ENCODE results near the gene SLC6A6. TPM values are rescaled to one million over a fixed set of nuclear protein-coding genes. Genes with fewer than 3 reads are reported as not detected.

The SLC6A6 gene
- polyA plus RNA-seq, 3 donors = 17.3 to 26.9 (median 18.8) TPM

DNA sequence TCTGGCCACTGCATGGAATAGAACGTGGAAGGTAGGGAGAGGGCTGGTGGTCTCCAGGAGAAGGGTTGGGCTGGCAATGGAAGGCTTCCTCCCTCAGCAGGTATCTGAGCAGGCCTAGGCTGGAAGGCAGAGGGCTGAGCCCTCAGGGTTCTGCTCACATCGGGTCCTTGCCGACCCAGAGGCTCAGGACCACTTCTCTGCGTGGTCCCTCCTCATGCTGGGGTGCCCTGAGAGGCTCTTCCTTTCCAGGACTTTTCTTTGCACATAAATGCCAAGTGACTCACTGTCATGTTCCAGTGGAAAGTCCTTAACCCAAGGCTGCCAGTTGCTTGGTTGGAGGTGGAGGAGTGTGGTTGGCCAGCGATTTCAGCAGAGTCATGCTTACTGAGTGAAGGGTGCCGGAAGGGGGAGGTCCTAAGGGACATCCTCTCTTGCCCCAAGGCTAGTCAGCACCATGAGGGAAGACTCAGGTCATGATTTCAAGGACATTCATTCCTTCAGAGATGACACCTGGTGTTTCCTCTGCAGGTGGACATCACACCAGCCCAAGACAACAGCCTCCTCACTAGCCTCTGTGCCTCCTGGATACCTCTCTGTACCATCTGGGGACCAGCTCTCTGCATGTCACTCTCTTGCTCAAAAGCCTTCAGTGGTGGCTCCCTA, 8.2 kb downstream of the SLC6A6 start:
- no peak for DNase-seq (ENCODE audit: extremely low read depth in 1 of 11, low read depth in 9 of 11, low spot score in 4 of 11)

- no peak for DNase-seq (ENCODE audit: extremely low read depth in 1 of 11, low read depth in 9 of 11, low spot score in 4 of 11)
These were observed 8.7 kb downstream of the SLC6A6 start for GRCh38 chr3:14411166-14411526.

DNA sequence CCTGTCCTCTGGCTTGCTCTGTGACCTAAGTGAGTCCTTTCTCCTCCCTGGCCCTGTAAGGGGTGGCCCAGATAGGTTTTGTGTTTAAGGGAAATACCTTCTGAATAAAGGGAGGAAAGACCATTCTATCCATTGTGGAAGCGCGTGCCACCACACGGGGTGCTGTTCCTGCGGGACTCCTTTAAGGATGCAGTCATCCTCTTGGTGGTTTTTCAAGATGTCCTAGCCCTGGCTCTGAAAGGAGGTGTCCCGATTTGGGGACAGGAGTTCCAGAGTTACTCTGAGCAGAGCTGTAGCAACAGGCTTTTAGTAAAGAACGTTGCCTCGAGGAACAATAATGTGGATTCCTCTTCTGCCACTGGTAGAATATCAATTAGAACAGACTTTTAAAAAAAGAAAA, 9.6 kb downstream of the SLC6A6 start:
- no peak for DNase-seq (ENCODE audit: extremely low read depth in 1 of 11, low read depth in 9 of 11, low spot score in 4 of 11)

DNA sequence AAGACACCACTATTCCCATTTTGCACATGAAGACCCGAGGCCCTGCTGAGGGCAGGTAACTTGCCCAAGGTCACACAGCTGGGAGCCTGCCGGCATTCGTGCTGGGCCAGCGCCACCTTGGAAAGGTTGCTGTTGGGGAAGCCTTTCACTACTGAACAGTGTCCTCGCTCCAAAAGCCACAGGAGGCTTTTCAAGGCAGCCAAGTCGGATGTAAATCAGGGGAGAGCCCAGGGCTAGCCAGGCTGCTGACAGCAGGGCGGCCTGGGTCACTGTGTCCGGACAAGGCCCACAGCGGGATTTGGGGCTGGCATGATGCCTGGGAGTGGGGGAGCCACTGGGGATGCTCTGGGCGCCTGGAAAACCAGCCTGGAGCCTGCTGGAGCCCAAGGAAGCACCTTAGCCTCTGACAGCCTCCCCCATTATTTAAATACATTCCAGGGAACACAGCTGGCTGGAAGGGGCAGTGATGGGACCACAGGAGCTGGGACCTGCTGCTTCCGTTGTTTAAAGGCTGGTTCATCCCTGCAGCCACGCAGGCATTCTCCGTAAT, 10.5 kb downstream of the SLC6A6 start:
- no peak for DNase-seq (ENCODE audit: extremely low read depth in 1 of 11, low read depth in 9 of 11, low spot score in 4 of 11)

GRCh38 chr3:14413381-14414071, 11.1 kb downstream of the SLC6A6 start:
- no peak for DNase-seq (ENCODE audit: extremely low read depth in 1 of 11, low read depth in 9 of 11, low spot score in 4 of 11)

DNA sequence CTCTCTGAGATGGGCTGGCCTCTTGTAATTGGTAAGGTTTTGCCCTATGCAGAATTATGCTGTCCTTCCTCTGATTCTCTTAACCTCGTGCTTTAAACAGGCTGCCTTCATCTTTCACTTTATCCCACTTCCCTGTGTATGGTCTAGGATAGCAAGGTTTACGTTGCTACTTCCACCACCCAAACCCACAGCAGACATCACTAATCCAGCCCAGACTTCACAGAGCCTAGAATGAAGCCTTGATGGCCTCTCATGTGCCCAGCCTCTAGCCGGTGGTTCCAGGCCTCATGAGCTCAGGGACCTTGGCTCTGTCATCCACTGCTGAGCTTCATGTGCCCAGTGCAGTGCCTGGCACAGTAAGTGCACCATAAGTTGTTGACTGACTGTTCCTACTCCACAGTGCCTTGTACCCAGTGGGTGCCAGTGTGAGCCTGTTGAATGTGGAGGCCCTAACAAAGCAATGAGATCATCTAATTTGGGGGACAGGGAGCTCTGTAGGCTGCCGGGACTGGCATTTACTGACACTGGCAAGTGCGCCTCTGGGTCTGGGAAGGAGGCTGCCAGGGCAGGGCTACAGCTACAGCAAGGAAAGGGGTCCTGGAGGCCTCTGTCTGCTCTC, 12.5 kb downstream of the SLC6A6 start:
- no peak for DNase-seq (ENCODE audit: extremely low read depth in 1 of 11, low read depth in 9 of 11, low spot score in 4 of 11)

DNA sequence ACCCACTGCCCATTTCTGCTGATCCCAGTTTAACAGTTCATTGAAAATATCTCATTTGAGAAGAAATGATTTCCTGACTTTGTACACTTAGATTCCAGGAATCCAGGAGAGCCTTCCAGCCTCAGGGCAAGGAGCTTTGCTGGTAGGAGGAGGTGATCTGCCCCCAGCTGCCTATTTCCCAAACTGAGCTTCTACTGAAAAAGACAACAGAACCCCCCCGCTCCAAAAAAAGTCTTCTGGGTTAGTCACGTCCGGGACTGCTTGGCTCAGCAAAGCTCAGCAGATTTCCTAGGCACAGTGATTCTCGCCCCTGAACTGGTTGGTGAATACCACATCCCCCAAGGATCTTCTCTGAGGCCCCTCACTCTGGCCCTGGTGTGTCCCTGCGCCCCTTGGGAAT, 13.1 kb downstream of the SLC6A6 start:
- no peak for DNase-seq (ENCODE audit: extremely low read depth in 1 of 11, low read depth in 9 of 11, low spot score in 4 of 11)

- no peak for DNase-seq (ENCODE audit: extremely low read depth in 1 of 11, low read depth in 9 of 11, low spot score in 4 of 11)
These were observed 14.0 kb downstream of the SLC6A6 start for GRCh38 chr3:14416453-14416852.

DNA sequence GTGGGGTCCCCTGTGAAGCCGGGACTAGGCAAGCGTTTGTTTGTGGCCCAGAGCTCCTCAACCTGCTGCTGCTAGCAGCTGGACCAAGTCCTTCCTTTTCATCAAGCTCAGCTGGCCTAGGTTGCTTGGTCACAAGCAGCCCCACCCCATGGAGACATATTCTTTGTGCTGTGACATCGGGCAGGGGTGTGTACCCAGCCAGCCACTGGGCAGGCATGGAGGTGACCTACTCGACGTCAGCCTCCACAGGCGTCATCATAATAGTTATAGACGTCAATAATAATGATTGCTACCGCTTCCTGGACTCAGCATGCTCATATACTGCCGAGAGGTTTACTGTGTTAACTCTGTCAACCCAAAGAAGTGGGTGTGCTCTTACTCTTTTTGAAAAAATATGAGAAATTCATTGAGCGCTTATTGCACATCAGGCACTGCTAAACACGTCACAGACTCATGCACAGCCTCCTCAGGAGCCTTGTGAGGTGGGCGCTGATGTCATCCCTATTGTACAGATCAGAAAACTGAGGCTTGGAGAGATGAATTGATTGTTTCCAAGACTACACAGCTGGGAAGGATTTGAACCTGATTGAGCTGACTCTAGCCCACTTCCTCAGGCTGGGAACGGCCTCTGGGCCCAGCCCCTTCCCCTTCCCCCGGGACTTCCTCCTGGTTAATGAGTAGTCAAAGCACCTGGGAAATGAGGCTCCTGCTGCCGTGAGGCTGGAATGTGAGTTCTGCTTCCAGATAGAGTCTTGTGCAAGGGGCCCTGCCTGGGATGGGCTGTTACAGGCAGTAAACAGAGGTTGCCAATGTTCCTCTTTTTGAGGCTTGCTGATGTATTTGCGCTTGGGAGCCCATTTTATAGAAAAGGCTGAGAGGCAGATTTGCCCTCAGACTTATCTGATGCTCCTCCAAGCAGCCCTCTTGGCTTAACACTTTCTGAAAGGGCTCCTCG, 16.2 kb downstream of the SLC6A6 start:
- peak in 1 of 11 donors; percentile 80 for DNase-seq (ENCODE audit: extremely low read depth in 1 of 11, low read depth in 9 of 11, low spot score in 4 of 11)

DNA sequence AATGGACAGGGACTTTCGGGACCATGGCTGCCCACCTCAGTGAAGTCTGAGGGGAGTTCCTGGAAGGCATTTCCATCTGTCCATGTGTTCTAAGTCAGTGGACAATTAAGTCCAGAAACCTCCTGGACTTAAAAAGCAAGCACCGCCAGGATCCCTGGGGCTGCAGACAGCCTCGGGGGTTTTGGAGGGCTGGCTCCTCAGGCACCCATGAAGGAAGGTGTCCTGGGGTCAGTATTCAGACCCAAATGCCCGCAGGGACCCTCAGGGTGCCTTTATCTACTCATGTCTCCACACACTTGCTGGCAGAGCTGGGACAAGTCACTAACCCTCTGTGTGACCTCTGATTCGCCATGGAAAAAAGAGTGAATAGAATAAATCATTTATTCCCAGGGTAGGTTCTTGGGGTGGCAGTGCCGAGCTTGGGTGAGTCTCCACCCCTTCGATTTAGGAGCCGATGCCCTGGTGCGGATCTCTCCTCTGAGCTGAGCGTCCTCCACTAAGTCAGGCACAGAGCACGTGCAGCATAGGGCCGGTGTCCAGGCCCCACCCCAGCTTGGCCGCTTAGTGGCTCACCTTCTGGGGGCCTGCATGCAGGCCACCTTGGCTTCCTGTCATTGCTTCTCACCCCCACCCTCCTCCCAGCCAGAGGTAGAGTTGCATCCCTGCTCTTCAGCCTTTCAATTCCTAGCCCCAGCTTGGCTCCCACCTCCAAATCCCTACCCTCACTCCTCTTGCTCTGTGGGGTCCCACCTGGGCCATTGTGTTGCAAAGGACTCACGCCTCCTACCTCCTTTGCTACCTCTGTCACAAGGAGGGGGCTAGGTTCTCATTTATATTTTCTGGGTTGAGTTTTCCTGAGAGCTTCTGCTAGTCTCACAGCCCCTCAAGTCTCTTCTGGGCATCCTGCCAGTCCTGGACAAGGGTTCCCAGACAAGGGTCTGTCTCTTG, 19.9 kb downstream of the SLC6A6 start:
- no peak for DNase-seq (ENCODE audit: extremely low read depth in 1 of 11, low read depth in 9 of 11, low spot score in 4 of 11)

DNA sequence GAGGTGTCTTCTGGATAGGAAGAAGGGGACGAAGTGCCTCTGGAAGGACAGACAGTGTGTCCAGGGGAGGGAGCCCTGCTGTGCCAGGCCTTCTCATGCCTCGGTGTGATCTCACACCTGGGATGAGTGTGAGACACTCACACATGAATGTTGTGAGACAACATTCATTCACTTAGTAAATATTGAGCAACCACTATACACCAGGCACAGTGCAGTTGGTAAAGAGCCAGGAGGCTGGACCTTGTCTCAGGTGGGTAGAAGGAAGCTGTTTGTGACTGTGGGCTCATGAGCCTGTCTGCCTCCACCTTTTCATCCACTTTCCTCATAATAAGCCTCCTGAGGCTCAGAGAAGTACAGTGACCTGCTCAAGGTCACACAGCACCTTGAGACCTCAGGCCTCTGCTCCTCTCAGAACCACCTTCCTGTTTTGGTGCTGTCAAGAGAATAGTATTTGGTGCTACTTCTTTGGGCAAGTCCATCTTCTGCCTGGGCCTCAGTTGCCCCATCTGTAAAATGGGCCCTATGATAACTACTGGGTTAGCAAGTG, 20.9 kb downstream of the SLC6A6 start:
- no peak for DNase-seq (ENCODE audit: extremely low read depth in 1 of 11, low read depth in 9 of 11, low spot score in 4 of 11)

DNA sequence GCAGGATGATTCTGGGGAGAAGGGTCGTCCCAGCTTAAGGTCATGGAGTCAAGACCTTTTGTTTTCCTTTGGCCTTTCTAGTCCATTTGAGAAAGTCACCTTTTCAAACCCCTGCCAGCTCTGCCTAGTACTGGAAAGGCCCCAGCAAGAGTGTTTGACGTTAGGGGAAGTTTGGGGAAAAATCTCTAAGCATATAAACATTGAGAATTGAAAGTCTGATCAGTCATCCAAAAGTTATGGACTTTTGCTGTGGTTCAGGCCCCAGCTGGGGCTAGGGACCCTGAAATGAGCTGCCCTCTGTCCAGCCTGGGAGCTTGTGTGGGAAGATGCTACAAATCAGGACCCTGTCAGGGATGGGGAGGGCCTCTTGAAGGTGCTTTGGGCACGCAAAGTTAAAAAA, 21.6 kb downstream of the SLC6A6 start:
- no peak for DNase-seq (ENCODE audit: extremely low read depth in 1 of 11, low read depth in 9 of 11, low spot score in 4 of 11)

DNA sequence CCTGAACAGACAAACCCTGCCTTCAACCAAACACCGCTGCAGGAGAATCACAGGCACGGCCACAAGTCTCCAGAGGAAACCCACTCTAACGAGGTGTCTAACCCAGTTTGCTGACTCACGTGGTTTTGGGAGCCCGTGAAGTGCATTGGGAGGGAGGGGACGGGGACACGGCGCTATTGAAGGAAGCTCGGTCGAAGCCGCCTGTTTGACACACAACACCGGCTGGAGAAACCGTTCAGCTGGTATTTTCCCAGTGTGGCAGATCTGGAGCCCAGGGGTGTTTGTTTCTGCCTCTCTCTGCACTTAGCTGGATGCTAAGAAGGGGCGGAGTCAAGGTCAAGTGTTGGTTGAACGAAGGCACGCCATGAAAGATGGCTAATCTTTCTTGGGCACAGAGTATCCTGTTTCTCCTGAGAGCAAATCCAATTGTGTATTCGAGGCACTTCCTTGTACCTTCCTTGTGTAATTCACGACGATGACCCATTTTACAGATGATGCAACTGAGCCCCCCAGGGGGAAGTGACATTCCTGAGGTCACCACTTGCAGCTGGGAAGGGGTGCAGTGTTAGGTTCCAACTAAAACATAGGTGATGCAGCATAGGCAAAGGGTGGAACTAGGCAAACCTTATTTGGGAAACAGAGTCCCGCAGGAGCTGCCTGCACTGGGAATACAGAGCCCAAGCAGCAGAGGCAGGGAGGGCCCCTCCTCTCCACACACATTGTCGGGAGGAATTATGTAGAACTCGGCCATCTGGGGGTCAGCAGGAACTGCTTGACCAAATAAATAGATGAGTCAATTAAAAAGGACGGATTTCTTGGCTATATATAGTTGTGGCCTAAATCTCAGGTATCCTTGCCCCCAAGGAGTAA, 22.5 kb downstream of the SLC6A6 start:
- no peak for DNase-seq (ENCODE audit: extremely low read depth in 1 of 11, low read depth in 9 of 11, low spot score in 4 of 11)

DNA sequence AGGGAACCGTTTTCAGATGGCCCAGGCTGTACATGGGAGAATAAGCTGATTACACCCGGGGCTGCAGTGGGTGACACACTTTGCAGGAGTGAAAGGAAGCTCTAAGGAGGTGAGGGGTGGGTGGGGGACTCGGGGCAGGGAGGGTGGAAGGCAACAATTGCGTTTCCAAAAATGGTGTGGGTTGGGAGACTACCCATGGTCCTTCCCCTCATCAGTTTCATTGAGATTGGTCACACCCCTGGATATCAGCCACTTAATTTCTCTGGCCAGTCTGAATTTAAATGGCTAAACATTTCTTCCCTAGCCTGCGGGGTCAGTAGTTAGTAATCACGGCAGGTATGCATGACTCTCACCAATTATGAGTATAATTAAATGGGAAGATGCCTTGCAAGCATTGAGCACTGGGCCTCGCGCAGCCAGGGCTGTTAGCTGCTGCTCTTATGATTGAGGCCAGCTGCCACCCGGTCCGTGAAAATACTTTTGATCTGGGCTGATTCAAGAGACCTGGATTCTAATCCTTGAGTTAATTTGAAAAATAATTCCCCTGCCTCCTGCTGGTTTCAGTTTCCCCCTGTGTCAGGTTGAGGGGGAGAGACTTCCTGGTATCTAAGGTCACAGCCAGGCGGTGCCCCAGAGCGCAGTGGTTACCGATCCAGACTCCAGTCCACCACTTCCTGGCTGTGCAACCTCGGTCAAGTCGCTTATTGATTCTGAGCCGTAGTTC, 23.3 kb downstream of the SLC6A6 start:
- no peak for DNase-seq (ENCODE audit: extremely low read depth in 1 of 11, low read depth in 9 of 11, low spot score in 4 of 11)

DNA sequence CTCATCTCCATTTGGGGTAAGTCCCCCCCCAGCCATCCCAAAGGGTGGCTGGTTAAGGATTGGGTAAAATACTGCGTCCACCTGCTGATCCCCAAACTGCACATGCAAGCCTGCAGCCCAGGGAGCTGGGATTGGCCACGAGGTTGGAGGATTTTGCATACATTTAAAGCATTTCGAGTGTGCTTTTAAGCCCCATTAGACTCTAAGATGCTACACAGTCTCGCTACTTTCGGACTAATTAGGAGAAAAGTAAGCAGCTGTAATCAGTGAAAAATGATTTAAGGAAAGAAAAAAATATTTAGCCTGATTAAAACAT, 23.9 kb downstream of the SLC6A6 start:
- no peak for DNase-seq (ENCODE audit: extremely low read depth in 1 of 11, low read depth in 9 of 11, low spot score in 4 of 11)
